Activated CD4-positive, alpha-beta T cell treated with anti-CD3 and anti-CD28 coated beads, Interleukin-2, amount 50 U/mL, for 48 hours (primary cell): Measurements from ENCODE around the gene RBM39.

Source experiments
- DNase-seq, 2 experiments: peaks; one replicate each; pipeline ENCODE4 v3.0.0-alpha.2; 2020

Gene RBM39

DNA sequence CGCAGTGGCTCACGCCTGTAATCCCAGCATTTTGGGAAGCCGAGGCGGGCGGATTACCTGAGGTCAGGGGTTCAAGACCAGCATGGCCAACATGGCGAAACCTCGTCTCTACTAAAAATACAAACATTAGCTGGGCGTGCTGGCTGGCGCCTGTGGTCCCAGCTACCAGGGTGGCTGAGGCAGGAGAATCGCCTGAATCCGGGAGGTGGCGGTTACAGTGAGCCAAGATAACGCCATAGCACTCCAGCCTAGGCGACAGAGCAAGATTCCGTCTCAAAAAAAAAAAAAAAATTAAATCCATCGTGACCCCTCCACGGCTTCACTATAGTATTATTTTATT lies 76.1 kb downstream of the RBM39 start:
- no peak for DNase-seq

DNA sequence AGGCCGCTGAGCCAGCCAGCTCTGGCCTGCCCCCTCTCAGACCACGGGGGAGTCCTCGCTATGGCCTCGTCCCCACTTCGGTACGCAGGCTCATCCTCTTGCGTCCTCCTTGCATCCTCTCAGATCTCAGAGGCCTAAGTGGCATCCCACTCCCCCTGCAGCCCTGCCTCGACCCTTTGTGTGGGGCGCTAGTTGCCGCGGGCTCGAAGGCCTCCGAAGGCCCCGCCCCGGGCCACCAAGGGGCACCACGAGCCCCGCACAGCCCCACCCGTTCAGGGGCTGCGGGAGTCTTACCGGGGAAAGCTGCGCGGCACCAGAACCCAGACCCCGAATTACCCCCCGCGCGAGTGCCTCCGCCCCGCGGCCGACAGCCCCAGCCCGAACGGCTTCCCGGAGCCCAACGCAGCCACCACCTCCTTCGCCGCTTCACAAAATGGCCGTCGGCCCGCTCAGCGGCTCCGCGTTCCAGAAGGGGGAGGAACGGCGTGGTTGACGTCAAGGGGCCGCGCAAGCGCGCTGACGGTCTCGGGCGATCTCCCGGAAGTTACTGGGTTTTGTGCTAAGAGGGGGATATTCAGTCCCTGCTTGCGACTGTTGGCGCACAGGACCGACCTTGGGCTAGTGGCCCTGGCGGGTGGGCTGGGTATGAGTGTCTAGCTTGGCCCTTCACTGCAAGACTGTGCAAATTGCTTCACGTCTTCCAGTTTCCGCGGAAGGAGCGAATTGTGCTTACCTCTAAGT lies 77.4 kb downstream of the RBM39 start, which contains the start of the genes CPNE1 and RBM12:
TSS of gene CPNE1 (minus strand) at position 435 of the 741 bp plus-strand sequence. CDS start 31,977 bp downstream, outside the sequence.
TSS of gene RBM12 (minus strand) at position 435 of the 741 bp plus-strand sequence. CDS start 9,578 bp downstream, outside the sequence.
- peak; percentile 90 to 94 for DNase-seq

GRCh38 chr20:35663516-35664465 lies 78.3 kb downstream of the RBM39 start:
- peak; percentile 56 to 65 for DNase-seq

DNA sequence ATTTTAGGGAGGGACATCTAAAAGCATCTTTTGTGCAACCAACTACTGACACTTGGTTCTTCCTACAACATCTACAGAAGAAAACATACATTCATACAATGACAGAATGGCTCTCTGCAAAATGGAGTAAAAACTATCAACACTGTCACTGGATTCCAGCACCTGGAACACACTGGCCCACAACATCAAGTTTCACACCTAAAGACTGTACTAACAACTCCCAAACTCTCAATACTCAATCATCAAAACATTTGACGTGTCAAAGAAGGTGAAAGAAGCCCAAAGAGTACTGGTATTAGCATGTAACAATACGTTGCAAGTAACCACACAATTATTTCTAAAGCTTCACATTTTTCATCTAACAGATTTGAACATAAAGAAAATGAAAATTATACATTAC lies 79.5 kb downstream of the RBM39 start:
- DNase-seq = no peak

DNA sequence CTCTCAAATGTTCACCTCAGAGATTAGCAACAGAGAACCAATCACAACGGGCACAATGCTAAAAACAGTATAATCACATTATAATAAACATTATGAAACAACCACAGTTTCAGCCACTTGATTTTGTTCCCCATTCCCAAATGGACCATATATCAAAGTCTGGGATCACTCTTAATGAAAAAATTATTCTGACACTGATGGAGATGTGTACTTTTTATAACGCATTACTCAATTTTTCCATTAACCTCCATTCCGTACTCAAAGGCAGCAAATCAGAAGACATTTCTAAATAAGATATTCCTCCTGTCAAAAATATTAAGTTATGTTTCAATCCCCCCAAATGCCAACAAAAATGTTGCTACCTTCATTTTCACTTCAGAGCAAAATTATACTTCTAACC lies 80.2 kb downstream of the RBM39 start:
- no peak for DNase-seq

DNA sequence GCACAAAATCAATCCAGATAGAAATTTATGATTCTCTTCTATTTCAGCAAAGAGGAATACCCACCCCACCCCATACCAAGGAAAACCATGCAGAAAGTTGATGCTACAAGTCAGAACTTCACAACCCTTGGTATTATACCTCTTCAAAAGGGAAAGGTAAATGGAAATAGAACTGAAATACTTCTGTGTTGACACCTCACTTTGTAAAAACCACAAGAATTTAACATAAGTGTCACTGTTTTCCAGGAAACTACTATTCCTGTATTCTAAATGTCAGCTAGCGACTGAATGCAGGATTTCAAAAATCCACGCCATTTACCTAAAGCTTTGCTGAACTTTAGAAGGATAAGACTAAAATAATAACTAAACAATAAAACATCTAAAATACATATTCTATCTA lies 81.0 kb downstream of the RBM39 start:
- DNase-seq = no peak

GRCh38 chr20:35660122-35660937 lies 81.7 kb downstream of the RBM39 start:
- peak; percentile 54 to 57 for DNase-seq

DNA sequence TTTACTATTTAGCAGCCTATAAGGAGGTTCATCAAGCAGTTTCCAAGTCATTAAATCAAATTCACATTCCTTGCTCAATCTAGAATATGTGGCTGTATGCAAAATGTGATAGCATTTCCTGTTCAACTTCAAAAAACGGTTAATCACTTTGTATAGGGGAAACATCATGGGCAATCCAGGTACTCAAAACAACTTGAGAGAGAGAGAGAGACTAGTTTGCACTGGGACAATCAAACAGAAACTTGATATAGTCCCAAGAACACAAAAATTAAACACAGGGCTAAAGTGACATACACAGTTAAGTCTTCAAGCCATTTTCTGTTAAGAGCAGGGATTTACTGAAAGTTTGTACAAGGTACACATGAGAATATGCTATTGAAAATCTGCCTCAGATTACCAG lies 84.8 kb downstream of the RBM39 start:
- no peak for DNase-seq

DNA sequence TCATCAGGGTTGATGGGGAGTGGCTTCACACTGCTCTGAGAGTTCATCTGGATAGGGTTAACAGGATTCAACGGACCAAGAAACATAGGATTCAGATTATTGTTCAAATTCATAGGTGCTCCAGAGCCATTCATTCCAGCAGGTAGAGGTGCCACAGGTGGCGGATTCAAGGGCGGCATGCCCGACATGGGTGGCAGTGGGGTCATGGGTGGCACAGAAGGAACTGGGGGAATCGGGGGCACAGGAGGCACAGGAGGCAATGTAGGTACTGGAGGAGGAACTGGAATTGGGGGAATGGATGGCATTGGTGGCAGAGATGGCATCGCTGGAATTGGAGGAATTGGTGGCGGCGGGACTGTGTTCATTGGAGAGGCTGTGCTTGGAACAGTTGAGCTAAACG lies 87.6 kb downstream of the RBM39 start:
- DNase-seq = no peak

DNA sequence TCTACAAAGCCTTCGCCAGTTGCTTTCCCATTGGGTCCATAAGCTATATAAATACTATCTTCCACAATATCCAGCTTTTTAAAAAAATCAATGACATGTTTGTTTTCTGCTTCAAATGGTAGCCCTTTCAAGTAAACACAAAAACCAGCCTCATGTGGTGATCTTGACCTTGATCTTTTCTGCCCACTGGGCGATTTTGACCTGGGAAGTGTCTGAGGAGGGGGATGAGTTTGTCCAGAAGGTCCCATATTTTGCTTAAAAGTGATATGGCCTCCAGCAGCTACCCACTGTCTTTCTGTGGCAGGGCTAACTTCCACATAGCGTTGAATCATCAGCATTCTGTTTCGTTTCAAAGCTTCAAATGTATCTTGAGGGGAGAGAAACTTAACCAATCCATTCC lies 88.2 kb downstream of the RBM39 start:
- no peak for DNase-seq
